ENCODE results near the gene PIK3C2A.

Gene PIK3C2A

DNA sequence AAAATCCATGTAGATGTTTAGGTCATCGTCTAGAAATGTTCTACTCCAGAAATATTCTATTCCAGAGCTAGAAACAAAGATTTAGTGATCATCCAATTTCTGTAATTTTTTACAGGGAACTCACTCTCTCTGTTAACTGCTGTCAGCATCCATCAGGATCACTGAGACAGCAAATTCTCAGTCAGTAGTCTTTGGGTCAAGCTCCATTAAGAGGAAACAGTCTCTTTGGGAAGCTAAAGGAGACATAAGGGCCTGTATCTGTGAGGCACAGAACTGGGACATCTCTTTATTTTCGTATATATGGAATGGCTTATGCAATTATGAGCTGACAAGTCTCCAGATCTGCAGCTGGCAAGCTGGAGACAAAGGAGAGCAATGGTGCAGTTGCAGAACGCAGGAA, 48.3 kb downstream of the PIK3C2A start:
- no peak for DNase-seq
